GM12878 (cell line): ENCODE data around the gene NUP210L. TPM values are rescaled to one million over a fixed set of nuclear protein-coding genes. Genes with fewer than 3 reads are reported as not detected.

ENCODE experiments used
- BMI1 ChIP-seq: fragments of 450-650 bp; IDR thresholded peaks from 2 replicates; pipeline ENCODE4 v1.6.1; 2016; ENCODE audit warnings: mild to moderate bottlenecking, moderate library complexity, borderline replicate concordance
- CHD4 ChIP-seq: fragments of 200-600 bp; sonication (generic); IDR thresholded peaks from 2 replicates; pipeline ENCODE4 v1.6.1; 2016; ENCODE audit warnings: mild to moderate bottlenecking
- CREB1 ChIP-seq: IDR thresholded peaks from 2 replicates; pipeline ENCODE4 v1.6.1; 2012; ENCODE audit warnings: low read depth, mild to moderate bottlenecking, inconsistent platforms
- DPF2 ChIP-seq: fragments of 450-650 bp; IDR thresholded peaks from 2 replicates; pipeline ENCODE4 v1.6.1; 2017; ENCODE audit warnings: mild to moderate bottlenecking
- EP300 ChIP-seq, 2 experiments: fragments of 150-350 bp in 1 of 2; IDR thresholded peaks; 2 replicates each; pipeline ENCODE4 v1.6.1; 2011 to 2012; ENCODE audit warnings: low read depth in 2 of 2, low read length in 2 of 2, borderline replicate concordance in 1 of 2, improper control_type of control experiment in 1 of 2, inconsistent platforms in 1 of 2; ENCODE audit not compliant: control insufficient read depth in 1 of 2
- IKZF2 ChIP-seq, 2 experiments: fragments of 450-650 bp; IDR thresholded peaks; 2 replicates each; pipeline ENCODE4 v1.6.1; 2017; ENCODE audit warnings: mild to moderate bottlenecking in 2 of 2, moderate library complexity in 2 of 2
- MTA3 ChIP-seq: IDR thresholded peaks from 2 replicates; pipeline ENCODE4 v1.6.1; 2012; ENCODE audit warnings: low read length, inconsistent platforms, borderline replicate concordance
- MXI1 ChIP-seq: fragments of 150-350 bp; IDR thresholded peaks from 2 replicates; pipeline ENCODE4 v1.6.1; 2011; ENCODE audit warnings: low read depth, mild to moderate bottlenecking, inconsistent platforms, low read length, improper control_type of control experiment
- RUNX3 ChIP-seq: IDR thresholded peaks from 2 replicates; pipeline ENCODE4 v1.6.1; 2012; ENCODE audit warnings: low read length, inconsistent platforms
- SREBF1 ChIP-seq: IDR thresholded peaks from 2 replicates; pipeline ENCODE4 v1.6.1; 2012; ENCODE audit warnings: mild to moderate bottlenecking, low read length
- TCF12 ChIP-seq: IDR thresholded peaks from 2 replicates; pipeline ENCODE4 v1.6.1; 2011; ENCODE audit warnings: low read depth, mild to moderate bottlenecking, low read length
- ZNF274 ChIP-seq: IDR thresholded peaks from one replicate; pipeline ENCODE4 v1.8.0; 2011; ENCODE audit not compliant: insufficient read length, insufficient read depth
- ZNF592 ChIP-seq: fragments of 450-650 bp; IDR thresholded peaks from 2 replicates; pipeline ENCODE4 v1.6.1; 2017; ENCODE audit warnings: mild to moderate bottlenecking, moderate library complexity
- polyA plus RNA-seq, 11 experiments: library from polyadenylated mRNA; depleted of rRNA in 4 of 11; unstranded in 6 of 11; stranded (reverse) in 5 of 11; fragments of >200 nt; fragmentation: Nextera tagmentation in 4 of 11; fragmentation: Illumina TruSeq in 1 of 11; extraction: Ambion mirVana in 4 of 11; extraction: Trizol in 1 of 11; gene quantifications; 1 replicate in 1 of 11; 2 replicates in 10 of 11; pipeline versions ENCODE4 v1.2.1 to v1.2.3, GENCODE V29; 2011 to 2016; ENCODE audit warnings: inconsistent platforms in 2 of 11, missing spikeins in 2 of 11, low read depth in 1 of 11
- total RNA-seq, 4 experiments: library from RNA; depleted of rRNA in 3 of 4; stranded (reverse); fragments of >200 nt in 3 of 4; fragmentation: Illumina TruSeq in 1 of 4; extraction: Trizol in 1 of 4; gene quantifications; 2 replicates each; pipeline versions ENCODE4 v1.2.1 to v1.2.3, GENCODE V29; 2013 to 2021

NUP210L gene
- total and polyA plus RNA-seq, 10 of the 15 experiments (the other 5 are each of a cell fraction or from before 2014, with no cell fraction given), result 0.04 to 0.08 (median 0.07) TPM; not detected in 7

- TF ChIP-seq EP300 (IDR thresholded peaks at IDR 0.05; ENCODE audit: borderline replicate concordance in 1 of 2, control insufficient read depth in 1 of 2, low read depth in 2 of 2, low read length in 2 of 2) (peak in 1 of 2 experiments; percentile 66; a peak in 1 of 4 replicates), BMI1 (0 out of 2 replicates have a peak, but pooled peaks have one; percentile 42), DPF2 (peak; percentile 66; the same call in 1 of the 2 replicates), TCF12 (no peak), CHD4 (no peak), CREB1 (0 out of 2 replicates have a peak, but pooled peaks have one; percentile 4), ZNF592 (no peak), RUNX3 (peak; percentile 78), IKZF2 (IDR thresholded peaks at IDR 0.05) (peak; percentile 73 to 81), ZNF274 (no peak), SREBF1 (no peak), MXI1 (no peak), MTA3 (peak; percentile 60; the same call in 1 of the 2 replicates)
- TF ChIP-seq, all 136 proteins: peak for 18
These were observed 3.6 kb upstream of the NUP210L start (continued) for GRCh38 chr1:154158307-154159125.
